Natural killer cell treated with Interleukin-12 subunit alpha and Interleukin-12 subunit beta and Interleukin-15 and Interleukin-18, amount 100 ng/mL, for 72 hours (primary cell): ENCODE measurements around the gene UPK3BL2. TPM values are rescaled to one million over a fixed set of nuclear protein-coding genes. Genes with fewer than 3 reads are reported as not detected.
"Not testable (repeated sequence)": the region's sequence is repeated elsewhere in the genome, so short reads cannot be mapped to it uniquely, and the experiment has no call there.

Experiments
- ATAC-seq, 2 donors: fragments of 150-1000 bp; cut with Tn5 transposase in 1 of 2; sonication (Bioruptor Pico), chemical (Tn5 transposase) in 1 of 2; 2 replicates each; pipeline ENCODE4 v1.10.0; 2021
- DNase-seq: peaks from one replicate; pipeline ENCODE4 v3.0.0; 2022; ENCODE audit warnings: low spot score
- H3K27ac Mint-ChIP-seq, 2 donors: 1 replicate in 1 of 2; 2 replicates in 1 of 2; pipeline ENCODE4 v1.8.0; 2022; ENCODE audit warnings: mixed read lengths in 2 of 2, mild to moderate bottlenecking in 1 of 2, moderate library complexity in 1 of 2
- H3K27me3 Mint-ChIP-seq, 2 donors: 1 replicate in 1 of 2; 2 replicates in 1 of 2; pipeline ENCODE4 v1.8.0; 2022; ENCODE audit warnings: mixed read lengths in 2 of 2
- H3K36me3 Mint-ChIP-seq: one replicate; pipeline ENCODE4 v1.8.0; 2022; ENCODE audit warnings: mixed read lengths
- H3K4me1 Mint-ChIP-seq, 2 donors: 1 replicate in 1 of 2; 2 replicates in 1 of 2; pipeline ENCODE4 v1.8.0; 2022; ENCODE audit warnings: low read depth in 2 of 2, mixed read lengths in 2 of 2, mild to moderate bottlenecking in 1 of 2
- H3K4me3 Mint-ChIP-seq: one replicate; pipeline ENCODE4 v1.8.0; 2022; ENCODE audit warnings: mixed read lengths
- H3K9me3 Mint-ChIP-seq: 2 replicates; pipeline ENCODE4 v1.8.0; 2022; ENCODE audit warnings: mixed read lengths
- total RNA-seq, 2 donors: library from RNA; stranded (reverse); gene quantifications; one replicate each; pipeline ENCODE4 v1.2.3, GENCODE V29; 2022

The UPK3BL2 gene, protein sequence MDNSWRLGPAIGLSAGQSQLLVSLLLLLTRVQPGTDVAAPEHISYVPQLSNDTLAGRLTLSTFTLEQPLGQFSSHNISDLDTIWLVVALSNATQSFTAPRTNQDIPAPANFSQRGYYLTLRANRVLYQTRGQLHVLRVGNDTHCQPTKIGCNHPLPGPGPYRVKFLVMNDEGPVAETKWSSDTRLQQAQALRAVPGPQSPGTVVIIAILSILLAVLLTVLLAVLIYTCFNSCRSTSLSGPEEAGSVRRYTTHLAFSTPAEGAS
- total RNA-seq: 100 to 1,000 TPM in 1 of 2 donors, 10 to 100 TPM in 1; 26.2 to 105 TPM

DNA sequence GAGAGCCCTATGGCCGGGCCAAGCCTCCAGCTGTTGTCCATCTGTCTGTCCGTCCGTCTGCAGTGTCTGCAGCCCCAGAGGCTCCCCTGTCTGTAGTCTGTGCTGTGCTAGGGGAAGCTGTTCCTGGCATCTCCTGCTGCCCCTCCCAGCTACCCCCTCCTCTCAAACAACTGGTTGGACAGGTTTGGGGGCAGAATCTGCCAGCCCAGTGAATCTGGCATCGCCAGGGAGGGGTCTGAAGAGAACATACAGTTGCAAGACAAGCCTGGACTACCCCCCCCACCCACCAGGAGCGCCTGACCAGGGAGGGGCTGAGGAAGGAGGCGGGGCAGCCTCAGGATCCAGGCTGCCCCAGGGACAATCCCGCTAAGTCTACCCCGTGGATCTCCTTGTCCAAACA, at the start of gene UPK3BL2:
Gene UPK3BL2, minus strand, starts transcription at position 101 of the 400 bp plus-strand sequence. Its CDS starts 60 bp downstream, at position 41.
- H3K27ac Mint-ChIP-seq, H3K27me3 Mint-ChIP-seq, H3K36me3 Mint-ChIP-seq, ATAC-seq, DNase-seq, H3K4me3 Mint-ChIP-seq, H3K9me3 Mint-ChIP-seq, H3K4me1 Mint-ChIP-seq: not testable (repeated sequence)

GRCh38 chr7:102592477-102593019, 49.1 kb upstream of the UPK3BL2 start:
- H3K4me1 Mint-ChIP-seq, H3K9me3 Mint-ChIP-seq, H3K27me3 Mint-ChIP-seq, H3K27ac Mint-ChIP-seq, H3K4me3 Mint-ChIP-seq, H3K36me3 Mint-ChIP-seq: not testable (repeated sequence)
- DNase-seq (peak; percentile 31), ATAC-seq (peak; percentile 74 to 76)

- ATAC-seq: peak; percentile 58 to 78
- H3K27me3 Mint-ChIP-seq, H3K4me3 Mint-ChIP-seq, H3K36me3 Mint-ChIP-seq, H3K27ac Mint-ChIP-seq, DNase-seq, H3K4me1 Mint-ChIP-seq, H3K9me3 Mint-ChIP-seq: not testable (repeated sequence)
These were observed 46.4 kb upstream of the UPK3BL2 start for GRCh38 chr7:102589857-102590256.

GRCh38 chr7:102583495-102583894, 40.0 kb upstream of the UPK3BL2 start:
- H3K27ac Mint-ChIP-seq, ATAC-seq, H3K27me3 Mint-ChIP-seq, H3K36me3 Mint-ChIP-seq, DNase-seq, H3K4me3 Mint-ChIP-seq, H3K4me1 Mint-ChIP-seq, H3K9me3 Mint-ChIP-seq: not testable (repeated sequence)

DNA sequence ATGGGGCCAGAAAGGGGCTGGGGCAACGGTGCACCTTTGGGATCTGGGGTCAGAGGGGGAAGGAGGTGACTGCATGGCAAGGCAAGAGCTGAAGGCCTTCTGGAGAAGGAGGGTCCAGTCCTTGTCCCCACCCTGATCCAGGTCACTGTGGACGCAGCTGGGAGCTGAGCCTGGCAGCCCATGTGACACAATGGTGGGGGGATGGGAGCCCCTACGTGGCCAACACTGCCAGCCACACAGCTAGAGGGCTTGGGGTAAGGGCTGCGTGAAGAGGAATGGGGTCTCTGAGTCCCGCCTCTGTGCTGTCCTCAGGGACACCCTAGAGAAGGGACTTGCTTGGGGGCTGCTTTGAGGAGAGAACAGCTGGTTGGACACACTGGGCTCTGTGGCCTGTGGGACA, 38.2 kb upstream of the UPK3BL2 start:
- not testable (repeated sequence) for H3K36me3 Mint-ChIP-seq, H3K27me3 Mint-ChIP-seq, H3K4me3 Mint-ChIP-seq, DNase-seq, H3K9me3 Mint-ChIP-seq, H3K27ac Mint-ChIP-seq, ATAC-seq, H3K4me1 Mint-ChIP-seq

DNA sequence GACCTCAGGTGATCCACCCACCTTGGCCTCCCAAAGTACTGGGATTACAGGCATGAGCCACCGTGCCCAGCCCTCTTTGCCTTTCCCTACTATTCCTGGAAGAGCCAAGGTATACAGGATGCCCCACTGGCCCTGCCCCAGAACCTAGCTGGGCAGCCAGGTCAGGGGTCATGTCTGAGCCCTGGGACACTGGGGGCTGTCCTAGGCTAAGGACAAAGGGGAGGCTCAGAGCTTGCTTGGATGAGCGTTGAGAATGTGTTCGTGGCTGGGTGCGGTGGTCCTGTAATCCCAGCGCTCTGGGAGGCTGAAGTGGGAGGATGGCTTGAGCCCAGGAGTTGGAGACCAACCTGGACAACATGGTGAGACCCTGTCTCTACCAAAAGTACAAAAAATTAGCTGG, 35.0 kb upstream of the UPK3BL2 start:
- not testable (repeated sequence) for H3K36me3 Mint-ChIP-seq, H3K27me3 Mint-ChIP-seq, H3K9me3 Mint-ChIP-seq, H3K4me3 Mint-ChIP-seq, H3K27ac Mint-ChIP-seq, H3K4me1 Mint-ChIP-seq
- ATAC-seq: peak; percentile 29 to 32
- DNase-seq: peak; percentile 49

GRCh38 chr7:102577315-102578240, 34.1 kb upstream of the UPK3BL2 start:
- not testable (repeated sequence) for H3K27ac Mint-ChIP-seq, H3K27me3 Mint-ChIP-seq, H3K4me1 Mint-ChIP-seq, H3K9me3 Mint-ChIP-seq, H3K4me3 Mint-ChIP-seq, H3K36me3 Mint-ChIP-seq
- peak; percentile 44 for DNase-seq
- ATAC-seq: peak in 1 of 2 donors; percentile 6

DNA sequence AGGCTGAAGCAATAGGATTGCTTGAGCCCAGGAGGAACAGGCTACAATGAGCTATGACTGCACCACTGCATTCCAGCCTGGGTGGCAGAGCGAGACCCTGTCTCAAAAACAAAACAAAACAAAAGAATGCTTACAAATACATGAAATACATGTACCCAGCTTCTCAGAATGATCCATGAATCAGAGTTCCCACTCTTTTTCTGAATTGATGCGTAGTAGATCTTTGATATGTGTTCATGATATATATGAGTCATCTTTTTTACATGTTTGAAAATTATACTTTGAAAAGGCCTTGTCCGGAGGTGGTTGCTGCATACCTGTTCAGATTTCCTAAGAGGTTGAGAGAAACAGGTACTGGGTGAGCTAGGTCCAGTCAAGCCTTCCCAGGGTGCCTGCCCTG, 32.9 kb upstream of the UPK3BL2 start:
- not testable (repeated sequence) for H3K27ac Mint-ChIP-seq

DNA sequence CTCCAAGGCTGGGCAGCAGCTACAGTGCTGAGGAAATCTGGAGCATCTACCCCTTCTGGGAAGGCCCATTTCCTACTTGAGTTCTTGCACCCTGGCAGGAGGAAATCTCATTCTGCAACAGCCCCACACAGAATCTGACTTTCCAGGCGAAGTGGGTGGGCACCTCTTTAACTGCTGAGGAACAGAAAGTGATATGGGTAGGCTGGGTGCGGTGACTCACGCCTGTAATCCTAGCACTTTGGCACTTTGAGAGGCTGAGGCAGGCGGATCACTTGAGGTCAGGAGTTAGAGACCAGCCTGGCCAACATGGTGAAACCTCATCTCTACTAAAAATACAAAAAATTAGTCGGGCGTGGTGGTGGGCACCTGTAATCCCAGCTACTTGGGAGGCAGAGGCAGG, 31.1 kb upstream of the UPK3BL2 start:
- H3K4me3 Mint-ChIP-seq, H3K9me3 Mint-ChIP-seq, H3K36me3 Mint-ChIP-seq, ATAC-seq, H3K27me3 Mint-ChIP-seq, H3K4me1 Mint-ChIP-seq, H3K27ac Mint-ChIP-seq, DNase-seq: not testable (repeated sequence)

More for the DNA sequence above, 32.9 kb upstream of the UPK3BL2 start:
- H3K27me3 Mint-ChIP-seq, H3K4me3 Mint-ChIP-seq, H3K4me1 Mint-ChIP-seq, H3K36me3 Mint-ChIP-seq, DNase-seq, H3K9me3 Mint-ChIP-seq, ATAC-seq: not testable (repeated sequence)

- not testable (repeated sequence) for H3K9me3 Mint-ChIP-seq, H3K4me1 Mint-ChIP-seq, H3K27me3 Mint-ChIP-seq, H3K36me3 Mint-ChIP-seq
- Mint-ChIP-seq H3K4me3 (peak within 1 kb of the TSS; percentile 88), H3K27ac (peak within 1 kb of the TSS; percentile 72 to 77)
- DNase-seq: peak; percentile 97
- peak; percentile 97 for ATAC-seq
These were observed 29.1 kb upstream of the UPK3BL2 start, which contains the start of gene POLR2J3 for GRCh38 chr7:102572261-102573239. Gene POLR2J3 (minus strand): TSS chr7:102572583. CDS start chr7:102572521, 62 bp downstream.

- H3K4me1 Mint-ChIP-seq, ATAC-seq, H3K27me3 Mint-ChIP-seq, H3K9me3 Mint-ChIP-seq, H3K4me3 Mint-ChIP-seq, DNase-seq, H3K36me3 Mint-ChIP-seq, H3K27ac Mint-ChIP-seq: not testable (repeated sequence)
These were observed 25.1 kb upstream of the UPK3BL2 start for GRCh38 chr7:102568620-102569019.

GRCh38 chr7:102550808-102551422, 7.4 kb upstream of the UPK3BL2 start, which contains the start of gene SPDYE2:
Gene SPDYE2 (plus strand): TSS chr7:102551226. CDS start chr7:102553256, 2,030 bp downstream.
- peak in 1 of 2 donors; percentile 47 for ATAC-seq
- not testable (repeated sequence) for DNase-seq, H3K36me3 Mint-ChIP-seq, H3K4me1 Mint-ChIP-seq, H3K4me3 Mint-ChIP-seq, H3K9me3 Mint-ChIP-seq, H3K27me3 Mint-ChIP-seq, H3K27ac Mint-ChIP-seq

DNA sequence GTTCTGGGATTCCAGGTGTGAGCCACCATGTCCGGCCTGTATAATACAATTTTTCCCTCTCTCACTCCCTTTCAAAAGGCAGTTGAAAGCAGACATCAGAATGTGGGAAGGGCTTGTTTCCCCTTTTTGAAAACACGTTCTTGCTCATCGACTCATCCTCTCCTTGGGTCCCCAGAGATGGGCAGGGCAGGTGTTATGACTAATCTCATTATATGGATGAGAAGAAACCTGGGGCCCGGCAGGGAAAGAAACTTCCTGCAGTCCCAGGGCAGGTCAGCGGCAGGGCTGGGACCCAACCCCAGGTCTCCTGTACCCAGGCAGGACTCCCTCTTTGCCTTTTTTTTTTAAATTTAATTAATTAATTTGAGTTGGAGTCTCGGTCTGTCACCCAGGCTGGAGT, 2.9 kb upstream of the UPK3BL2 start:
- not testable (repeated sequence) for DNase-seq, H3K36me3 Mint-ChIP-seq, H3K27ac Mint-ChIP-seq, H3K9me3 Mint-ChIP-seq, ATAC-seq, H3K4me1 Mint-ChIP-seq, H3K4me3 Mint-ChIP-seq, H3K27me3 Mint-ChIP-seq
